OCI-LY7 (cell line): ENCODE results near the gene BRMS1. TPM values are rescaled to one million over a fixed set of nuclear protein-coding genes. Genes with fewer than 3 reads are reported as not detected.

Source experiments
- BruUV-seq: library from RNA; stranded (reverse); fragments of 400-500 nt; replicated peaks from 2 replicates; lab custom pipeline; 2021; lab: Mats Ljungman, UMichigan
- CTCF ChIA-PET: fragments of 300-600 bp; sonication (Branson Sonifier 250); formaldehyde crosslinking; loops from one replicate; lab custom pipeline; 2022; ENCODE audit warnings: antibody characterized with exemption; ENCODE audit not compliant: unreplicated experiment; lab: Charles Lee
- POLR2A ChIA-PET: fragments of 300-600 bp; sonication (Branson Sonifier 250); formaldehyde crosslinking; loops from one replicate; lab custom pipeline; 2022; ENCODE audit warnings: antibody characterized with exemption; lab: Charles Lee
- DNase-seq: peaks from one replicate; pipeline ENCODE4 v3.0.0-alpha.2; 2015; ENCODE audit warnings: low spot score
- H2AFZ ChIP-seq: fragments of 200-600 bp; sonication (generic), shearing (Covaris generic); 2 replicates; pipeline ENCODE4 v1.6.1; 2014; ENCODE audit warnings: mild to moderate bottlenecking, antibody characterized with exemption, low read length, moderate library complexity
- H3K27ac ChIP-seq: fragments of 200-600 bp; sonication (generic); 2 replicates; pipeline ENCODE4 v1.5.1; 2014; ENCODE audit warnings: mixed run types, low read depth, mild to moderate bottlenecking, moderate library complexity, low read length, inconsistent platforms; ENCODE audit not compliant: poor library complexity, severe bottlenecking
- H3K36me3 ChIP-seq: fragments of 200-600 bp; sonication (generic); 2 replicates; pipeline ENCODE4 v1.6.1; 2014; ENCODE audit warnings: mild to moderate bottlenecking, antibody characterized with exemption, low read length, moderate library complexity, mixed read lengths; ENCODE audit not compliant: insufficient read depth
- H3K4me1 ChIP-seq: fragments of 200-600 bp; sonication (generic); 2 replicates; pipeline ENCODE4 v1.5.1; 2014; ENCODE audit warnings: mild to moderate bottlenecking, low read length; ENCODE audit not compliant: insufficient read depth, poor library complexity, severe bottlenecking
- H3K4me2 ChIP-seq: fragments of 200-600 bp; sonication (generic); 2 replicates; pipeline ENCODE4 v1.6.1; 2014; ENCODE audit warnings: mild to moderate bottlenecking, low read length
- H3K4me3 ChIP-seq: fragments of 200-600 bp; sonication (generic); 2 replicates; pipeline ENCODE4 v1.5.1; 2014; ENCODE audit warnings: mild to moderate bottlenecking, low read depth, low read length; ENCODE audit not compliant: poor library complexity, severe bottlenecking
- H3K79me2 ChIP-seq: fragments of 200-600 bp; sonication (generic); 2 replicates; pipeline ENCODE4 v1.6.1; 2016; ENCODE audit warnings: low read depth, mild to moderate bottlenecking, low read length, moderate library complexity, mixed read lengths; ENCODE audit not compliant: insufficient read depth
- H3K9me2 ChIP-seq: fragments of 200-600 bp; sonication (generic); 2 replicates; pipeline ENCODE4 v1.6.1; 2016; ENCODE audit warnings: mild to moderate bottlenecking, low read length, mixed read lengths; ENCODE audit not compliant: insufficient read depth
- H3K9me3 ChIP-seq: fragments of 200-600 bp; sonication (generic); 2 replicates; pipeline ENCODE4 v1.6.1; 2014; ENCODE audit warnings: mild to moderate bottlenecking, mixed run types, low read length, mixed read lengths
- H4K20me1 ChIP-seq: fragments of 200-600 bp; sonication (generic); 2 replicates; pipeline ENCODE4 v1.6.1; 2014; ENCODE audit warnings: mild to moderate bottlenecking, antibody characterized with exemption, low read length, moderate library complexity, mixed read lengths; ENCODE audit not compliant: insufficient read depth
- CTCF ChIP-seq: fragments of 200-600 bp; sonication (generic); conservative IDR thresholded peaks from 2 replicates; pipeline ENCODE4 v1.5.1; 2014; ENCODE audit warnings: mild to moderate bottlenecking, antibody characterized with exemption, low read length, moderate library complexity, mixed read lengths
- EZH2phosphoT487 ChIP-seq: fragments of 200-600 bp; sonication (generic); IDR thresholded peaks from 2 replicates; pipeline ENCODE4 v1.6.1; 2018; ENCODE audit warnings: low read depth, borderline replicate concordance, mild to moderate bottlenecking, mixed run types, antibody characterized with exemption, low read length, moderate library complexity, mixed read lengths
- intact Hi-C: fragments of 100-400 bp; cut with micrococcal nuclease; formaldehyde crosslinking; loops from one replicate; pipeline ENCODE4 v1.10.0; 2022; ENCODE audit not compliant: unreplicated experiment
- total RNA-seq, 2 experiments: library from RNA; depleted of rRNA in 1 of 2; stranded (reverse); fragments of >200 nt in 1 of 2; shearing (Covaris generic) in 1 of 2; gene quantifications; 2 replicates each; pipeline ENCODE4 v1.2.3, GENCODE V29; 2014 to 2022

The BRMS1 gene
- total RNA-seq, 2 experiments from 2014 or later, result 43.1 to 43.8 TPM

GRCh38 chr11:66345316-66345649 lies 379 bp upstream of the BRMS1 start:
- H3K4me3 ChIP-seq, result peak overlapping the region; percentile 88
- BruUV-seq, result no TSS peak
- H3K4me1 ChIP-seq, result peaks cover 37% of the 10 kb centered on the region
- intact Hi-C loops, result loop anchor here (2.0 to 5.0 kb wide), 2 partner anchors 26 to 33 kb away; partner anchors contain the start of gene SLC29A2
- TF ChIP-seq EZH2phosphoT487, result no peak
- H3K9me2 ChIP-seq, result no peaks in the 10 kb centered on the region
- ChIA-PET CTCF (no interaction called here), POLR2A (interaction anchor here (0.6 to 2.2 kb wide), 5 partner anchors 26 to 56 kb away, joined by 3 to 7 read pairs (median 5); partner anchors contain the start of gene YIF1A)
- no peak for DNase-seq
- peak overlapping the region; percentile 35 for H3K27ac ChIP-seq
- H3K36me3 ChIP-seq, result peaks cover 14% of the 10 kb centered on the region
- peaks cover 4% of the 10 kb centered on the region; the same call in 1 of the 2 replicates for H4K20me1 ChIP-seq
- peak overlapping the region; percentile 35; the same call in 1 of the 2 replicates for H2AFZ ChIP-seq
- H3K4me2 ChIP-seq, result peak overlapping the region; percentile 89
- H3K9me3 ChIP-seq, result no peaks in the 10 kb centered on the region
- H3K79me2 ChIP-seq, result peaks cover 15% of the 10 kb centered on the region

GRCh38 chr11:66343176-66343575 lies 1.7 kb downstream of the BRMS1 start:
- H3K9me2 ChIP-seq, result no peaks in the 10 kb centered on the region
- TF ChIP-seq CTCF (no peak), EZH2phosphoT487 (no peak)
- H3K4me2 ChIP-seq, result peak overlapping the region; percentile 89
- no TSS peak for BruUV-seq
- no peak overlapping the region for H3K4me3 ChIP-seq
- H3K79me2 ChIP-seq, result peaks cover 15% of the 10 kb centered on the region
- peaks cover 34% of the 10 kb centered on the region for H3K36me3 ChIP-seq
- H3K9me3 ChIP-seq, result no peaks in the 10 kb centered on the region
- H3K27ac ChIP-seq, result no peak overlapping the region
- H2AFZ ChIP-seq, result no peak overlapping the region
- intact Hi-C loops, result no loop called here
- peaks cover 33% of the 10 kb centered on the region for H3K4me1 ChIP-seq
- H4K20me1 ChIP-seq, result peaks cover 4% of the 10 kb centered on the region; the same call in 1 of the 2 replicates
- ChIA-PET POLR2A (no interaction called here), CTCF (no interaction called here)
- no peak for DNase-seq

GRCh38 chr11:66341502-66342126 lies 3.3 kb downstream of the BRMS1 start:
- TF ChIP-seq CTCF (no peak), EZH2phosphoT487 (no peak)
- H3K4me1 ChIP-seq, result peaks cover 31% of the 10 kb centered on the region
- CTCF ChIA-PET, result interaction anchor here (1.1 kb wide), 1 partner anchor 29 kb away, joined by 3 read pairs; no protein-coding TSS in a partner anchor
- peaks cover 15% of the 10 kb centered on the region for H3K79me2 ChIP-seq
- H3K9me3 ChIP-seq, result no peaks in the 10 kb centered on the region
- H3K4me2 ChIP-seq, result no peak overlapping the region
- no peak for DNase-seq
- H3K9me2 ChIP-seq, result no peaks in the 10 kb centered on the region
- intact Hi-C loops, result no loop called here
- POLR2A ChIA-PET, result no interaction called here
- no peak overlapping the region for H3K27ac ChIP-seq
- BruUV-seq, result no TSS peak
- H4K20me1 ChIP-seq, result peaks cover 4% of the 10 kb centered on the region; the same call in 1 of the 2 replicates
- peaks cover 50% of the 10 kb centered on the region for H3K36me3 ChIP-seq
- H2AFZ ChIP-seq, result no peak overlapping the region
- no peak overlapping the region for H3K4me3 ChIP-seq
